ENCODE data around the gene PADI6. TPM values are rescaled to one million over a fixed set of nuclear protein-coding genes. Genes with fewer than 3 reads are reported as not detected.
A peak's percentile ranks its signal among the peaks of the same experiment; 100 is the strongest.

Gene PADI6
- total and polyA plus RNA-seq, 9 of the 15 experiments (the other 6 are each of a cell fraction or from before 2014, with no cell fraction given): not detected

DNA sequence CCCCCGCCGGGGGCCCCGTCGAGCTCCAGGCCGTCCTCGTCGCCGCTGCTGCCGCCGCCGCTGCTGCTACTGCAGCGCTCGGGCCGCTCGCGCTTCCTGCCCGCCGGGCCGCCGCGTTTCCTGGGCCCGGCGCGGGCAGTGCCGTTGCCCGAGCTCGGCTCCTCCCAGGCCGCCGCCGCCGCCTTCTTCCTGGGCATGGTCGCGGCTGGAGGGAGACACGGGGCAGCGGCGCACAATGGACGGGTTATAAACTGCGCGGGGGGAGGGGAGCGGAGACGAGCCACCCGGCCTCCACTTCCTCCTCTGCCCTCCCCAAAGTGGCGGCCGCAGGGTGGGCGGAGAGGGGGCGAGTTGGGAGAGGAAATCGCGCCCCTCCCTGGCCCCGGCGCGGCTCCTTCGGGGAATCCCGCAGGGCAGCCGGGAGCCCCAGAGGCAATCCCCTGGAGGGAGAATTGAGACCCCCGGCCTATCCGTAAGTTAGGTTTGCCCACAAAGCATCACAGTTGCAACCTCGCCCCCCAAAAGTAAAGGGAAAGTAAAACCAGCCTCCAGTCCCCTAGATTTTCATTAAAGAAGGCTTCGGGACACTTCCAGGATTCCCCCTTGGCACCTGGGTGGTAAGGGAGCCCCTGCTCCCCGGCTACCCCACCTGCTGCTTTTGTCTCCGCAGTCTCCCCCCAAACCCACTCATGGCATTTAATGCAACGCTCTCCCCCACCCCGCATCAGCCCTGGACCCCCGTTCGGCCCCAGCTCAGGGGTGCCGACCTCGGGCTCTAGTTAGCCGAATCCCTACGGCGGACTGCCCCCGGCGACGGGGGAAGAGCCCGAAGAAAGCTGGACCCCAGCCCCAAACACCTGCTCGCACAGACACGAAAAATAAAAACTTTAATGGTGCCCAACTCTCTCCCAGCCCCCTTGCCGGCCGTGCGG lies 66.6 kb downstream of the PADI6 start (continued):
- TF ChIP-seq, protein P1, sequence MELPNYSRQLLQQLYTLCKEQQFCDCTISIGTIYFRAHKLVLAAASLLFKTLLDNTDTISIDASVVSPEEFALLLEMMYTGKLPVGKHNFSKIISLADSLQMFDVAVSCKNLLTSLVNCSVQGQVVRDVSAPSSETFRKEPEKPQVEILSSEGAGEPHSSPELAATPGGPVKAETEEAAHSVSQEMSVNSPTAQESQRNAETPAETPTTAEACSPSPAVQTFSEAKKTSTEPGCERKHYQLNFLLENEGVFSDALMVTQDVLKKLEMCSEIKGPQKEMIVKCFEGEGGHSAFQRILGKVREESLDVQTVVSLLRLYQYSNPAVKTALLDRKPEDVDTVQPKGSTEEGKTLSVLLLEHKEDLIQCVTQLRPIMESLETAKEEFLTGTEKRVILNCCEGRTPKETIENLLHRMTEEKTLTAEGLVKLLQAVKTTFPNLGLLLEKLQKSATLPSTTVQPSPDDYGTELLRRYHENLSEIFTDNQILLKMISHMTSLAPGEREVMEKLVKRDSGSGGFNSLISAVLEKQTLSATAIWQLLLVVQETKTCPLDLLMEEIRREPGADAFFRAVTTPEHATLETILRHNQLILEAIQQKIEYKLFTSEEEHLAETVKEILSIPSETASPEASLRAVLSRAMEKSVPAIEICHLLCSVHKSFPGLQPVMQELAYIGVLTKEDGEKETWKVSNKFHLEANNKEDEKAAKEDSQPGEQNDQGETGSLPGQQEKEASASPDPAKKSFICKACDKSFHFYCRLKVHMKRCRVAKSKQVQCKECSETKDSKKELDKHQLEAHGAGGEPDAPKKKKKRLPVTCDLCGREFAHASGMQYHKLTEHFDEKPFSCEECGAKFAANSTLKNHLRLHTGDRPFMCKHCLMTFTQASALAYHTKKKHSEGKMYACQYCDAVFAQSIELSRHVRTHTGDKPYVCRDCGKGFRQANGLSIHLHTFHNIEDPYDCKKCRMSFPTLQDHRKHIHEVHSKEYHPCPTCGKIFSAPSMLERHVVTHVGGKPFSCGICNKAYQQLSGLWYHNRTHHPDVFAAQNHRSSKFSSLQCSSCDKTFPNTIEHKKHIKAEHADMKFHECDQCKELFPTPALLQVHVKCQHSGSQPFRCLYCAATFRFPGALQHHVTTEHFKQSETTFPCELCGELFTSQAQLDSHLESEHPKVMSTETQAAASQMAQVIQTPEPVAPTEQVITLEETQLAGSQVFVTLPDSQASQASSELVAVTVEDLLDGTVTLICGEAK (IDR thresholded peaks at IDR 0.05): peak; percentile 60; the same call in 1 of the 2 replicates
- TF ChIP-seq, protein P1 (CRISPR knock-in tag; IDR thresholded peaks at IDR 0.05): no peak
- no peak for TF ChIP-seq GTF2A2 (tag; IDR thresholded peaks at IDR 0.05)
- no peak for TF ChIP-seq FOS (IDR thresholded peaks at IDR 0.05; ENCODE audit: extremely low read depth, insufficient read length)
- TF ChIP-seq MYC (IDR thresholded peaks at IDR 0.05; ENCODE audit: low read depth, low read length): 0 out of 2 replicates have a peak, but pooled peaks have one; percentile 64
- peak; percentile 39; the same call in 1 of the 2 replicates for TF ChIP-seq MYC (CRISPR knock-in tag; IDR thresholded peaks at IDR 0.05; ENCODE audit: borderline replicate concordance, low read depth)
- no peak for TF ChIP-seq NELFE (IDR thresholded peaks at IDR 0.05; ENCODE audit: insufficient read depth, insufficient read length)
- no peak for TF ChIP-seq KLF6 (CRISPR knock-in tag; IDR thresholded peaks at IDR 0.05; ENCODE audit: borderline replicate concordance)
- TF ChIP-seq NCOA2 (IDR thresholded peaks at IDR 0.05; ENCODE audit: partially characterized antibody in 2 of 2): no peak
- peak; percentile 14; the same call in 1 of the 2 replicates for TF ChIP-seq HMGXB4 (CRISPR knock-in tag; IDR thresholded peaks at IDR 0.05)
- no peak for TF ChIP-seq SRSF7 (optimal IDR thresholded peaks at IDR 0.05; ENCODE audit: low read depth, low read length)
